Fibroblast of upper back skin (primary cell): ENCODE results near the gene SLAIN2.
"Not testable (repeated sequence)": the region's sequence is repeated elsewhere in the genome, so short reads cannot be mapped to it uniquely, and the experiment has no call there.

Source experiments
- DNase-seq: peaks from one replicate; pipeline ENCODE4 v3.0.0-alpha.2; 2013

SLAIN2 gene

DNA sequence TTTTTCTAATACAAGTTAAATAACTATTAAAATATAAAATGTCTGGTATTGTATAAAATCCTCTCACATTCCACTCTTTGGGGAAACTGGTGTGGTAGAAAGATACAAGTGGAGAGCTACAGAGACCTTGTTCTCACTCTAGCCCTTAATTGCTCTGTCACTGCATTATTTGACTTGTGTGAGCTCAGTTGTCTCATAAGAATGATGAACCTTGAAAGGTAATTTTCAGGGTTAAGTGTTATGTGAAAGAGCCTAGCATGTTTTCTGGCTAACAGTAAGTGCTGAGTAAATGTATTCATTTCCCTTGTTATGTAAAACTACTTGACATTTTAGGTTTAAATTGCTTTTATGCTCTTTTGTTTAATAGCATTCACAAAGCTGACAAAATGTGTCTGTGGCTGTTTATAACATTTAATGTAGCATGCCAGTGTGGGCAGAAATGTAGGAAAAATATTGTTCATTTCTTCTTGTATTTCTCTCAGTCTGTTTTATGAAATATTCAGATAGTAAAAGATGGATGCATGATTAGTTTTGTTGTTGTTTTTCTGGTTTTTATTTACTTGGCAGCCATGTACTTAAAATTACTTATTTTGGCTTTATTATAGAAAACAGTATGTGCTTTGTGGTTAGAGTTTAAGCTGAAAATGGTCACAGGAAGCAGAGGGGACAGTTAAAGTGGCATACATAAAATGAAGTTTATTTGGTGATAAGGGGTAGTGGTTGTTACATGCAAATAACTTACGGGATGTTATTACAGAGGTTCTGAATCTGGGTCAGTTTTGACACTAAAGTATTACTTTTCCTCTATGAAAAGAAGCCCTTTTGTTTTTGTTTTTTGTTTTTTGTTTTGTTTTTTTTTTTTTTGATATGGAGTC lies 29.2 kb downstream of the SLAIN2 start:
- no peak for DNase-seq

DNA sequence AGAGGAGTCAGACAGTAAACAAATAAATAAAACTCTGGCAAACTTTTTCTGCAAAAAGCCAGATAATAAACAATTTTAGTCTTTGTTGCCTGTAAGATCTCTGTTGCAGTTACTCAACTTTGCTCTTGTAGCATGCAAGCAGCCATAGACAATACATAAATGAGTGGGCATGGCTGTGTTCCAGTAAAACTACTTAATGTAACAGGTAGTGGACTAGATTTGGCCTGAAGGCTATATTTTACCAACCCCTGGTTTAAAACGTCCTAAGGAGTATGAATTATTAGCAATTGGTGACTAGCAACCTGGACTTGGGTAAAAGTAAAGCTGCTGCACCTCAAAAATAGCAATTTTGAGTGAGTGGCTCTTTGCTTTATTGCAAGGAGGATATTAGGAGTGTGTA lies 30.9 kb downstream of the SLAIN2 start:
- DNase-seq: no peak

DNA sequence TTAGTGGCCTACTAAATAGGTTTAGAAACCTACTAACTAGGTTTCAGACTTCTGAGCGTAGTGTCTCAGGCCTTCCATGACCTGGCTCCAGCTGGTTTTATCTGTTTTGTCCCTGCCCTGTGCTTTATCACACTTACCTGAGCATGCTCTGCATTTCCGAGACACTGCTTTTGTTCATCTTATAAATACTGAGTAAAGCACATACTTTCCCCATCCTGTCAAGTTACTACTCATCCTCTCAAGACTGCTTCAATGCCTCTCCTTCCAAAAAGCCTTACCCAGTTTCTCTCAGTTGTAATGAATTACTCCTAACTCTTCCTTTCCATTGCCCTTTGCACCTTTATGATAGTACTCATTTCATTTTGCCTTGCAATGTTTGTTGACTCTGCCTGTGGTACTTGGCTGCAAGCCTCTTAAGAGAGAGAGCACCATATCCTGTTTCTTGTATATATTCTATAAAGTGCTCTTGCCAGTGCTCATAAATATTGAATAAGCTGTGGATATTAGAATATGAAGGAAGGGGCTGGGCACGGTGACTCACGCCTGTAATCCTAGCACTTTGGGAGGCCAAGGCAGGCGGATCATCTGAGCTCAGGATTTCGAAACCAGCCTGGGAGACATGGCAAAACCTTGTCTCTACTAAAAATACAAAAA lies 34.4 kb downstream of the SLAIN2 start:
- DNase-seq: peak; percentile 82

DNA sequence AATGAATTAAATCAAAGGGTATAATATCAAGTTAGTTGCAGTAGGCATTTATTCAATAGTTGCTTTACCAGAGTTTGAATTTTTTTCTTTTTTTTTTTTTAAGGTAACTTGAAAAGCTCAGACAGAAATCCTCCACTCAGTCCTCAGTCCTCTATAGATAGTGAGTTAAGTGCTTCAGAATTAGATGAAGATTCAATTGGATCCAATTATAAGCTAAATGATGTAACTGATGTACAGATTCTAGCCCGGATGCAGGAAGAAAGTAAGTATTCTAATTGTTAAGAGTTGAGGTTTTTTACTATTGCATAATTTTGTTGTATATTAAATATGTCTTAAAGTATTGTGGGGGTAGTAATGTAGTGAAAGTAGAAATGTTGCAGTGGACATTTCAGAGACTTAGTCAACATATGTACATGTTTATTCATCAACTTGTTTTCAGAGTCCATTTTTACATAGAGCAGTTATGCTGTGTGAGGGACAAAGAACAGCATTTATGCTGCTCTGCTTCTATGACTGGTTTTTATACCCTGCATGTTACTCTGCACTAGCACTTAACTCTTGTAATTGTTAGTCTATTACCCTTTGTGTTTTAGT lies 38.4 kb downstream of the SLAIN2 start:
- DNase-seq: no peak

DNA sequence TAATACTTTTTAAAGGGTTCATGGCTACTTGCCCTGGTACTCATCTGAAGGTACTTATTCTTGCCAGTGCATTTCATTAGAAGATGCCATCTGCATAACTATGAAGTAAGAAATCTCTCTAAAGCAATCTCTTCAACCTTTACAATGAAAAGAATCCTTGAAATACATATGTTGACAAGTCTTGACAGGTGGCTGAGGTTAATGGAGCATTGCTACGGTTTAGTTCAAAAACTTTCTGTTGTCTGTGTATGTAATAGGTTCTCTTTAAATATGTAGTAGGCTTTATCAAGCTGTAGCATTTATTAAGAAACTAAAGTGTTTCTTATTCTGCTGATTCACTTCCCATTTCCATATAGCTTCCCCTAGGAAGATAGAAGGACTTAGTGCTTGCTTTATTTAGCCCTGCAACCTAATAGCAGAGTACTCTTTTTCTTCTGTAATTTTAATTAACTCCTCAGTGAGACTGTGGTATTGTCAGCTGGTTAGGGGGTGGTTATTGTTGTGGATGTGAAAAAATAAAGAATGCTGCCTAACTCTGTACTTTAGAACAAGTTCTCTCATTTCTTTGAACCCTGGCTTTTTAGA lies 39.3 kb downstream of the SLAIN2 start:
- no peak for DNase-seq

DNA sequence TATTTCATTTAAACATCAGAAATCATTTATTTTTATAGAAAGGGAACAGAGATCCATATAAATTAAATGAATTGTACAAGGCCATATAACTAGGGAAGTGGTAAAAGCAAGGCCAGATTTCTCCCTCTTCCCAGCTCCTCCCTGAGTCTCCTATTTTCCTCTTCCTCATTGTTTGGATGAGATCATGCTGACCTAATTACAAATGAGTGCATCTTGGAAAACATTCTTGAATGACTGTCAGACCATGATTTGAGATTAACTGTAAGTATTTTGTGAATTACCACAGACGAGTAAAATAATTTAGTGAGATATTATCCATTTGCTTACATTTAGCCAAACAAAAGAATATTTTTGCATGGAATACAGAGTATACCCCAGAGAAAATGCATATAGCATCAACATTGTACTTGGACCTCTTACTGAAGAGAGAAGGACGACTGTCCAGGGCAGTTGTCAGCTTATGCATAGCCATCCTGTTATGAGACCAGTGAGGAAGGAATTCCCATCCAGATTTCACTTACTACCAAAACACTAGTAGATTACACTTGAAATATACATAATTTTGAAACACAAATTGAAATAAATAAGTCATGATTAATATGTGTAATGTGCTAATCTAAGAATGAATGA lies 47.3 kb downstream of the SLAIN2 start:
- peak; percentile 21 for DNase-seq

DNA sequence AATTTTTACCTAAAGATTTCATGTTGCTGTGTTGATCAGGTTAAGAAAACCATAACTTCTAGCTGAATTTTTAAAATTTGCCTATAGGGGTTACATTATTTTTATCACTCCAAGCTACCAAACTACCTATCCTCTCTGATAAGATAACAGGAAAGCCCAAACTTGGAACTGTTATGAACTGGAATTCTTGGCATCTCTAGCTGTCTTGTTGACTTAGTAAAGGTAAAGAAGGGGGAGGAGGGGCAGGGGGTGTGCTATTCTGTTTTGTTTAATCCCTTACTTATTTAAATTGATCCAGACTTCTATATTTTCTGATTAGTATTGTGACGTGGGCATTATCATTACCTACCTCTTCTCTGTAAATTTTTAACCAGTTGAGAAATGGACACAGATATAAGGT lies 54.7 kb downstream of the SLAIN2 start:
- no peak for DNase-seq

DNA sequence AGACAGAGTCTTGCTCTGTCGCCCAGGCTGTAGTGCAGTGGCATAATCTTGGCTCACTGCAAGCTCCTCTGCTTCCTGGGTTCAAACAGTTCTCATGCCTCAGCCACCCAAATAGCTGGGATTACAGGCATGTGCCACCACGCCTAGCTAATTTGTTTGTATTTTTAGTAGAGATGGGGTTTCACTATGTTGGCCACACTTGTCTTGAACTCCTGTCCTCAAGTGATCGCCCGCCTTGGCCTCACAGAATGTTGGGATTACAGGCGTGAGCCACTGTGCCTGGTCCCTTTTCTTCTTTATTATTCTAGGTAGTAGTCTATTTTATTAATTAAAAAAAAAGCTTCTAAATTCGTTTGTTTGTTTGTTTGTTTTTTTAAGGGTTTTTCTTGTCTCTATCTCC lies 59.1 kb downstream of the SLAIN2 start:
- no peak for DNase-seq

DNA sequence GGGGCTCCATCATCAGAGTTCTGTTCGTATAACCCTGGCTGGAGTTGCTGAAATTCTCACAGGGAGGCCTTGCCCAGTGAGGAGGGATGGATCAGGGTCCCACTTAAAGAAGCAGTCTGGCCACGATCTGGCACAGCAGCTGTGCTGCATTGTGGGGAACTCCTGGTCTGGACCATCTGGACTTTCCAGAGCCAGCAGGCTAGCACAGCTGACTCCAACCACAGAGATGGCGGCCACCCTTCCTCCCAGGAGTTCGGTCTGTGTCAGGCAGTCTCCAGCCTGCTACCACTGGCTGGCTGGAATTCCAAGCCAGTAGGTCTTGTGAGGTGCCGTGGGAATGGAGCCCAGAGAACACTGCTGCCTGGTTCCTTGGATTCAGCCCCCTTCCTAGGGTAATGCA lies 62.0 kb downstream of the SLAIN2 start:
- DNase-seq: no peak

DNA sequence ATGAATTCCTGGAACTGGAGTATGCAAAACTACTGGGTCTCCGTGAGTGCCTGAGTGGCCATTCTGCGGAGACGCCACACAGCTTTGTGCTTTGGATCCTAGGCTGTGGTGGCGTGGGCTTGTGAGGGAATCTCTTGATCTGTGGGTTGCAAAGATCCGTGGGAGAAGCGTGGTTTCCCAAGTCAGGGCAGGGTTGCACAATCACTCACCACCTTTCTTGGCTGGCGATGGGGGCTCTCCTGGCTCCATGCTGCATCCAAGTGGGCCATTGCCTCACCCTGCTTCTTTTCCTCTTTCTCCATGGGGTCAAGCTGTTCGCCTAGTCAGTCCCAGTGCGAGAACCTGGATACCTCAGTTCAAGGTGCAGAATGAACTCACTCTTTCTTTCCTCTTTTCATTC lies 62.5 kb downstream of the SLAIN2 start:
- no peak for DNase-seq

DNA sequence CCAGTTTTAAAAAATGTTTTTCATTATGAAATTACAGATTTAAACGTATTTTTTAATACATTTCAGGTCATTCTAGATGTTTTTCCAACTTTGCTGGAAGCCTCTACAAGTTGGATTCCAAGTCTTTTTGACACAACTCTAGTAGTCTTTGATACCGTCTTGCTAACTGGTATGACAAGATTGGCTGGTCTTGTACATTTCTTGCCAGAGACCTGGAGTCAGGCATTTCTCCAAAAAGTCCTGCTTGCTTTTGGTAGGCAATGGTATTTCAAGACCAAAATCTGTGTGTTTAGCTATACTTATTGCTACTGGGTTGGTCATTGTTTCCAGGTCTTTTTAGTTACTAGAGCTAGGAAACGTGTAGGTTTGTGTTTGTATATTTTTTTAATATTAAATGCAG lies 64.6 kb downstream of the SLAIN2 start:
- DNase-seq: no peak

DNA sequence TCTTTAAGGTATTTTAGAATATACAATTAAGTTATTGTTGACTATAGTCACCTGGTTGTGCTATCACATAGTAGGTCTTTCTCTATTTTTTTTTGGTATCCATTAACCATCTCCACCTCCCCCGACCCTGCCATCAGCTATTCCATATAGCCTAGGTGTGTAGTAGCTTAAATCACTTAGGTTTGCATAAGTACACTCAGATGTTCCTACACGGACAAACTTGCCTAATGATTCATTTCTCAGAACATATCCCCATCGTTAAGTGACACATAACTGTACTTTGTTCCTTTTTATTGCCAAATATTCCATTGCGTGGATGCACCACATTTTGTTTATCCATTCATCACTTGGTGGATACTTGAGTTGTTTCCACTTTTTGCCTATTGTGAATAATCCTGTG lies 67.9 kb downstream of the SLAIN2 start:
- DNase-seq: no peak

DNA sequence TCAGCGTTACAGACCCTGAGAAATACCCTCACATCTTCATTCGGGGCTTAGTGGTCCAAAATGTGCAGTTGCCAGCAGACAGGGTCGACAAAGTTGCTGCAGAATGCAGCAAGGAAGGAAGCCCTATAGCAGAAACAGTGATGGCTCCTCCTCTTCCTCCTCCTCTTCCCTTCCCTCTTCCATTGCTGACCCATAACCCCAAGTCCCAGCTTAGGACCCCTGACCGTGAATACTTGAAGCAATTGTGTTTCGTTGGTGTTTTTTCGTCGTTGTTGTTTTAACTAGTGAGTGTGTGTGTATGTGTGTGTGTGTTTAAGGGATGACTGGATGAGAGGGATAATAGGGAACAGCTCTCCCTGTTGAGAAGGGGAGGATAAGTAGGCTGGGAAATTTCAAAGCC lies 69.5 kb downstream of the SLAIN2 start:
- no peak for DNase-seq

DNA sequence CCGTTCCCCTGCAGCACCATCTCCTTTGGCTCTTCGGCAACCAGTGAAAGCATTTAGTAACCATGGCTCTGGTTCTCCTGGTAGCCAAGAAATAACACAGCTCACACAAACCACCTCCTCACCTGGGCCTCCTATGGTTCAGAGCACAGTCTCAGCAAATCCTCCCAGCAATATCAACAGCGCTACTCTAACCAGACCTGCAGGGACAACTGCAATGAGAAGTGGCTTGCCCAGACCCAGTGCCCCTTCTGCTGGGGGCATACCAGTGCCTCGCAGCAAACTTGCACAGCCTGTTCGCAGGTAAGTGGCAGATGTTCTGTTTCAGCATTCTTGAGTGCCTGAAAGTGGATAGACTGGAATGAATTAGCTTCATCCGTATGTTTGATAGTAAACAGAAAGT lies 78.8 kb downstream of the SLAIN2 start:
- DNase-seq: no peak

DNA sequence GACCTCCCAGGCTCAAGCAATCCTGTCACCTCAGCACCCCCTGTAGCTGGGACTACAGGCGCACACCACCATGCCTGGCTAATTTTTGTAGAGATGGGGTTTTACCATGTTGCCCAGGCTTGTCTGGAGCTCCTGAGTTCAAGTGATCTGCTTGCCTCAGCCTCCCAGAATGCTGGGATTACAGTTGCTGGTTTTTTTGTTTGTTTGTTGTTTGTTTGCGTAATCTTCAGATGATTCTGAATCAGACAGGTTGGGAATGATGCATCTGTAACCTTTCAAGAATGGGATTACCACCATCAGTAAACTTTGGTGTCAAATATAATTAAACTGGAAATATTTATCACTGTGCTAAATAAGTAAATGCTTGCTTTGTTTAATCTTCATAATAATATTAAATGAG lies 79.8 kb downstream of the SLAIN2 start:
- no peak for DNase-seq

DNA sequence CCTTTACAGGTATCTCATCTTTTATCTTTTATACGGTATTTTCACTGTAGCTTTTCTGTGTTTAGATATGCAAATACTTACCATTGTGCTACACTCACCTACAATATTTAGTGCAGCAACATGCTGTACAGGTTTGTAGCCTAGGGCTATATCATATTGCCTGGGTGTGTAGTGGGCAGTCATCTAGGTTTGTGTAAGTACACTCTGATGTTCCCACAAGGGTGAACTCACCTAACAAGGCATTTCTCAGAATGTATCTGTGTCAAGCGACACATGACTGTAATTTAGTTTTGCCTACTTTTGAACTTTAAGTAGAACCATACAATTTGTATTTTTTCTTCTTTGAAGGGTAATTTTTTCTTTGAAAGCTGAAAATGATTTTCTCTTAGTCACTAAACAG lies 87.6 kb downstream of the SLAIN2 start:
- DNase-seq: no peak

DNA sequence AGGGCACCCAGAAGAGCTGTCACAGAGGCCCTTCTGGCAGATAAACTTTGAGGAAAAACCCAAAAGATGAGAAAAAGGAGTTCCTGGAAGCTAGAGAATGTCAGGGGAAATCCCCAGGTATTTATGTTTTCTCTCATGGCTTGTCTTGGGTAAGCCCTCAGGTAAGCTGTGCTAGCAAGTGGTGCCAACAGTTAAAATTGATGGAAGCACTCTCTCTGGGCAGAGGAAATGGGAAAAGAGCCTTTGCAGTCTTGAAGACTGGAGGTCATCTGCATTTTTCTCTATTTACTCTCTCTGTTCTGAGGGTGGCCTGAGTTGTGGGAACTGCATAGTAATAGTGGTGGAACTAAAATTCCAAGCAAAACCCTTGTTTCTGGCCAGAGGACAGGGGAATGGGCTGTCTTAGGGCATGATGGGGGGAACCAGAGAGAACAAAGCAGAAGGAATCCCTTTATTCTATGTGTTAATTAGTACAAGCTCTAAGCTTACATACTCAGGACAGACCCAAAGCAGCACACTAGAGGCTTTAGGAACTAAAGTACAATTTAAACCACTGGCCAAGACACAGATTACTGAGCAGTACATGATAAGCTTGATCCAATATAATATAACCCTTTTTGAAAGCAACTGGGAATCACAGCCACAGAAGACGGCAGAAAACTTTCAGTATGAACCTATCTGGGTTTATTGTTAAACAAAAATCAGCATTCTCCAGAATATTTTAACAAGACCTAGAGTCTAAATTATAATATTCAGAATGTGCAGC lies 88.6 kb downstream of the SLAIN2 start:
- no peak for DNase-seq

DNA sequence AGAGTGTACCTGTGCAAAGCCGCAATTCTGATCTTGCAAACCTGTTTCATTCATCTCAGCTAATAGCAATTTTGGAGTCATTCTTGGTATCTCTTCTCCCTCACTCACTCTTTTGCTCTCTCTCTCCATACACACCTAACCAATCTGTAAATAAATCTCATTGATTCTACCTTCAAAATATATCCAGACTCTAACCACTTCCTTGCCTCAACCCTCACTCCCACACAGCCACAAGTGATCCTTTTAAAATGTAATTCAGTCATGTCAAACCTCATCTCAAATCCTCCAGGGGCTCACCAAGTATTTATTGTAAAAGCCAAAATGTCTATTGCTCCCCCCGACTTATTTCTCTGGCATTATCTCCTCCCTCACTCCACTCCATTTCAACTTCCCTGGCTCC lies 90.1 kb downstream of the SLAIN2 start:
- DNase-seq: no peak

DNA sequence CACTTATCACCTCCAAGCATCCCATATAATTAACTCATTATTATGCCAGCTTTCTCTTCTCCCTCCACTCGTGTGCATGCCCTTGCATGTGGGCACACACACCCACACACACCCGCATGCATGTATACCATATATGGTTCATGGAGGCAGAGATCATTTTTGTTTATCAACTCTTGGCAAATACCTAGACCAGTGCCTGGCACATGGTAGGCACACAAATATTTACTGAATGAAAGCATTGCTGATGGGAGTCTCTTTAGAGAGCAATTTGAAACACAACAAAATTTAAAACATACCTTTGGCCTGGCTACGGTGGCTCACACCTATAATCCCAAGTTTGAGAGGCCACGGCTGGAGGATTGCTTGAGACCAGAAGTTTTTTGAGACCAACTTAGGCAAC lies 90.7 kb downstream of the SLAIN2 start:
- DNase-seq: no peak

DNA sequence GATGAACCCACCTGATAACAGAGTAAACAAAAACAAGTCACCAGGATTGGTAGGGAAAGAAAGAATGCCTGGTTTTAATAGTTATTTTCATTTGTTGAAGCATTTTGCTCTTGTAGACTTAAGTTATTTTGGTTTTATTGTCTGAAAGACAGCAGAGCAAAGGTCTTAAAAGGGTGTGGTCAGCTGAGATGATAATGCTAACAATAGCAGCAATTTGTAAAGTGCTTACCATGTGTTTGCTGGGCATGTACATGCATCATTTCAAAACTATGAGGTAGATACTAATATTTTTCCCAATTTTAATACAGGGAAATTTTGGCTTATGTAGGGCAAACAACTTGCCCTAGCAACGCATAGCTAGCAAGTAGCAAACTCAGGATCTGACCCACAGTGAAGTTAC lies 95.0 kb downstream of the SLAIN2 start:
- no peak for DNase-seq

DNA sequence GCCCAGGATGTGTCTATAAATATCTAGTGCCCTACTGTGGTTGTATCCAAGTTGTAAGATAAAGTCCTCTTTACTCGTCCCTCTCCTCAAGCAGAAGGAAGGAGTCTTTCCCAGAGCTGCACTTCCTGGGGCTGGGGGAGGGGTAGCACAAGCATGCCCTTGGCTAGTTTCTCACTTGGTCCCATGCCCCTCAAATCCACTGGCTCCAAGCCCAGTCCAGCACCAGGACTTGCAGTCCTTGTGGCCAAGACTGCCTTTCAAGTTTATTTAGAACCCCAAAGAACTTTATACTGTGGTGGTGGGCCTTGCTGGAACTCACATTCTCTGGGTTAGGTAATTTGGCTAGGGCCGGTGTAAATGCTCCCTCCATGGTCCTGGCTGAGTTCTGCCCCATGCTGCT lies 98.7 kb downstream of the SLAIN2 start:
- peak; percentile 5 for DNase-seq

DNA sequence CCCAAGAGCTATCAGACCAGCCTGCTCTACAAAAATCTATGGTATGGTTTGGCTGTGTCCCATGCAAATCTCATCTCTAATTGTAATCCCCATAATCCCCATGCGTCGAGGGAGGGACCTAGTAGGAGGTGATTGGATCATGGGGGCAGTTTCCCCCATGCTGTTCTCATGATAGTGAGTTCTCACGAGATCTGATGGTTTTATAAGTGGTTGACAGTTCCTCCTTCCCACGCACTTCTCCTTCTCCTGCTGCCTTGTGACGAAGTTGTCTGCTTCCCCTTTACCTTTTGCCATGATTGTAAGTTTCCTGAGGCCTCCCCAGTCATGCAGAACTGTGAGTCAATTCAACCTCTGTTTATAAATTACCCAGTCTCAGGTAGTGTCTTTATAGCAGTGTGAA lies 99.6 kb downstream of the SLAIN2 start:
- not testable (repeated sequence) for DNase-seq

DNA sequence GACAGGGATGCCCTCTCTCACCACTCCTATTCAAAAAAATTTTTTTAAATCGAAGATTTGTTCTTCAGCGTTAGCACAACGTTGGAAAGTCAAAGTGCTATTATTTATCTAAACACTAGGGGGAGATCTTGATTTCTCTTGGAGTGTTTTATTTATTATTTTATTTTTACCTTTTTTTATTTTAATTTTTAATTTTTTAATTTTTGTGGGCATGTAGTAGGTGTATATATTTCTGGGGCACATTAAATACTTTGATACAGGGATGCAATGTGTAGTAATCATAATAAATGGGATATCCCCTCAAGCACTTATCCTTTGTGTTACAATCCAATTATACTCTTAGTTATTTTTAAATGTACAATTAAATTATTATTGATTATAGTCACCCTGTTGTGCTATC lies 104.4 kb downstream of the SLAIN2 start:
- peak; percentile 15 for DNase-seq
